Stomach (tissue), 9 donors: ENCODE results near the gene B4GALNT3. TPM values are rescaled to one million over a fixed set of nuclear protein-coding genes. Genes with fewer than 3 reads are reported as not detected.
"Not testable (repeated sequence)": the region's sequence is repeated elsewhere in the genome, so short reads cannot be mapped to it uniquely, and the experiment has no call there.

Experiments
- DNase-seq, 2 donors: peaks; one replicate each; pipeline versions ENCODE4 v3.0.0 to v3.0.0-alpha.2; 2013 to 2019
- H3K27ac ChIP-seq, 5 donors: fragments of 200-600 bp in 4 of 5; sonication (generic) in 4 of 5; one replicate each; pipeline ENCODE4 v1.5.1; 2013 to 2019; ENCODE audit warnings: mild to moderate bottlenecking in 1 of 5, moderate library complexity in 1 of 5
- H3K27me3 ChIP-seq, 3 donors: fragments of 200-600 bp; sonication (generic); one replicate each; pipeline ENCODE4 v1.5.1; 2017 to 2019; ENCODE audit warnings: mixed run types in 1 of 3
- H3K36me3 ChIP-seq, 4 donors: fragments of 200-600 bp; sonication (generic); 1 replicate in 3 of 4; 2 replicates in 1 of 4; pipeline ENCODE4 v1.5.1; 2016 to 2019
- H3K4me1 ChIP-seq, 4 donors: fragments of 200-600 bp; sonication (generic); one replicate each; pipeline ENCODE4 v1.5.1; 2016 to 2019
- H3K4me3 ChIP-seq, 4 donors: fragments of 200-600 bp; sonication (generic) in 3 of 4; one replicate each; pipeline ENCODE4 v1.5.1; 2016 to 2019; ENCODE audit warnings: mild to moderate bottlenecking in 1 of 4
- H3K9me3 ChIP-seq, 4 donors: fragments of 200-600 bp; sonication (generic); one replicate each; pipeline ENCODE4 v1.5.1; 2016 to 2019
- EP300 ChIP-seq: sonication (generic); formaldehyde crosslinking; IDR thresholded peaks from one replicate; pipeline ENCODE4 v1.6.1; 2017; ENCODE audit warnings: antibody characterized with exemption
- POLR2A ChIP-seq, 4 donors: fragments of 450-650 bp; IDR thresholded peaks; one replicate each; pipeline ENCODE4 v1.6.1; 2016; ENCODE audit warnings: antibody characterized with exemption in 4 of 4, control low read depth in 2 of 4, mild to moderate bottlenecking in 1 of 4, moderate library complexity in 1 of 4
- POLR2AphosphoS5 ChIP-seq, 3 donors: sonication (generic); formaldehyde crosslinking; IDR thresholded peaks; one replicate each; pipeline ENCODE4 v1.6.1; 2016; ENCODE audit warnings: antibody characterized with exemption in 3 of 3
- WGBS, 5 donors: extraction: QIAGEN DNeasy Blood & Tissue Kit in 3 of 5; methylation state at CpG; one replicate each; pipeline versions ENCODE4 v1.1.5 to v1.1.7; 2013 to 2018; 5-methylcytosine and 5-hydroxymethylcytosine counted together
- intact Hi-C: fragments of 100-400 bp; cut with DNase I; formaldehyde crosslinking; loops from one replicate; pipeline ENCODE4 v1.15.1; 2023; ENCODE audit warnings: low total_unique reads
- polyA plus RNA-seq, 3 donors: library from polyadenylated mRNA; stranded (reverse); fragments of 200-250 nt; gene quantifications; one replicate each; pipeline ENCODE4 v1.2.3, GENCODE V29; 2013
- total RNA-seq, 5 donors: library from RNA; depleted of rRNA; stranded (reverse); fragments of >200 nt; gene quantifications; one replicate each; pipeline versions ENCODE4 v1.1.0 to v1.2.3, GENCODE V29; 2014 to 2016
- TF ChIP-seq, protein P1 (sequence below), 7 experiments: fragments of 450-650 bp in 4 of 7; fragments of 200-600 bp in 3 of 7; sonication (generic) in 3 of 7; IDR thresholded peaks; one replicate each; pipeline ENCODE4 v1.5.1; 2016 to 2019; ENCODE audit warnings: antibody characterized with exemption in 7 of 7, control low read depth in 2 of 7, mild to moderate bottlenecking in 1 of 7
- donor health status: healthy with polysubstance abuse.
- donor health status: Bipolar disorder and iron deficiency.
- donor health status: healthy.

Gene B4GALNT3
- total and polyA plus RNA-seq, 8 donors = 20.8 to 332 (median 71.0) TPM

DNA sequence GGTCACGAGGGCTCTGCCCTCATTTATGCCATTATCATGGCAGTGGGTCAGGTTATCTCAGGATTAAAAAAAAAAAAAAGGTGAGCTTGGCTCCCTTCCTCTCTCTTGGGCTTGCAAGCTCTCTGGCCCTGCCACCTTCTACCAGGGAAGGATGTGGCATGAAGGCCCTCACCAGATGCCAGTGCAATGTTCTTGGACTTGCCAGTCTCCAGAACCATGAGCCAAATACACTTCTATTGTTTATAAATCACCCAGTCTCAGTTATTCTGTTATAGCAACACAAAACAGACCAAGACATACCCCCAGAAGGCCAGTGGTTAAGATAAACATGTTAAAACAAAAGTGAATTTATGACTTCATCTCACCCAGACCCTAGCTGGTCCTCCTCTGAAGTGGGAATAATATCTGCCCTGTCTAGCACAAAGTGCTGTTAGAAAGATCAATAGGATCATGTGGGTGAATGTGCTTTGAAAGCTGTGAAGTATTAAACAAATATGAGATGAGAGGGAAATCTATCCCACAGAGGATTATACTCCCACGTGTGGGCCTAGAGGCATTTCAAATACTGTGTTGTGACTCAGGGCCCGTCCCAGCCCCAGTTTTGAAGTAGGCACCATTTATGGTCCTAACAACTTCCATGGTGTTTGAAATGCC, 114.9 kb downstream of the B4GALNT3 start:
- H3K27ac ChIP-seq = peak overlapping the region in 4 of 5 donors; percentile 59 to 80 (median 64)
- no peaks in the 10 kb centered on the region for H3K36me3 ChIP-seq
- 64 to 82% (median 72%) methylated on average over 3 of the region's 3 CpGs for WGBS, 5 donors
- TF ChIP-seq POLR2AphosphoS5 (IDR thresholded peaks at IDR 0.05) (no peak), EP300 (no peak), POLR2A (IDR thresholded peaks at IDR 0.05) (no peak)
- TF ChIP-seq, protein P1, sequence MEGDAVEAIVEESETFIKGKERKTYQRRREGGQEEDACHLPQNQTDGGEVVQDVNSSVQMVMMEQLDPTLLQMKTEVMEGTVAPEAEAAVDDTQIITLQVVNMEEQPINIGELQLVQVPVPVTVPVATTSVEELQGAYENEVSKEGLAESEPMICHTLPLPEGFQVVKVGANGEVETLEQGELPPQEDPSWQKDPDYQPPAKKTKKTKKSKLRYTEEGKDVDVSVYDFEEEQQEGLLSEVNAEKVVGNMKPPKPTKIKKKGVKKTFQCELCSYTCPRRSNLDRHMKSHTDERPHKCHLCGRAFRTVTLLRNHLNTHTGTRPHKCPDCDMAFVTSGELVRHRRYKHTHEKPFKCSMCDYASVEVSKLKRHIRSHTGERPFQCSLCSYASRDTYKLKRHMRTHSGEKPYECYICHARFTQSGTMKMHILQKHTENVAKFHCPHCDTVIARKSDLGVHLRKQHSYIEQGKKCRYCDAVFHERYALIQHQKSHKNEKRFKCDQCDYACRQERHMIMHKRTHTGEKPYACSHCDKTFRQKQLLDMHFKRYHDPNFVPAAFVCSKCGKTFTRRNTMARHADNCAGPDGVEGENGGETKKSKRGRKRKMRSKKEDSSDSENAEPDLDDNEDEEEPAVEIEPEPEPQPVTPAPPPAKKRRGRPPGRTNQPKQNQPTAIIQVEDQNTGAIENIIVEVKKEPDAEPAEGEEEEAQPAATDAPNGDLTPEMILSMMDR (IDR thresholded peaks at IDR 0.05) = no peak
- intact Hi-C loops = loop anchor here (10.0 kb wide), 2 partner anchors 60 to 240 kb away; no protein-coding TSS in a partner anchor
- no peaks in the 10 kb centered on the region for H3K27me3 ChIP-seq
- peak in 1 of 2 donors; percentile 8 for DNase-seq
- H3K4me3 ChIP-seq = no peak overlapping the region
- H3K9me3 ChIP-seq = no peaks in the 10 kb centered on the region
- H3K4me1 ChIP-seq = peaks cover 23 to 69% (median 54%) of the 10 kb centered on the region in 4 donors

DNA sequence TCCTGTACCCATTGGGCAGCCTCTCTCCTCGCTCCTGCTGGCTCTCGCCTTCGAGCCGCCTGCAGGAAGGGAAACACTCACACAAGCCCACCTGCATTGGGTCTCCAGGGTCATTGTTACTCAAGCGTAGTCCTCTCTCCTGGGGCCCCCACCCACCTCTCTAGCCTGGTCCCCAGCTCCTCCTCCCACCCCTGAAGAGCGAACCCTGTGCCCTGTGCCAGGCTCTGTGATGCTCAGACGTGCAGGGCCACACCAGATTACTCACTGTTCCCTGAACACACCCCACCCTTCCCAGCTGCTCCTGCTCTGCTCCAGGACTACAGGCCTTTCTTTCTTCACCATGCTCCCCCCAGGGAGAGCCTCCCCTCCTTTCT, 115.4 kb downstream of the B4GALNT3 start:
- 88 to 92% (median 90%) methylated on average over 7 of the region's 7 CpGs for WGBS, 5 donors
- peak overlapping the region in 4 of 5 donors; percentile 59 to 80 (median 64) for H3K27ac ChIP-seq
- intact Hi-C loops = loop anchor here (10.0 kb wide), 2 partner anchors 60 to 240 kb away; no protein-coding TSS in a partner anchor
- no peak overlapping the region for H3K4me3 ChIP-seq
- no peak for TF ChIP-seq POLR2A (IDR thresholded peaks at IDR 0.05)
- TF ChIP-seq POLR2AphosphoS5 (IDR thresholded peaks at IDR 0.05) = no peak
- H3K9me3 ChIP-seq = no peaks in the 10 kb centered on the region
- DNase-seq = peak in 1 of 2 donors; percentile 26
- peaks cover 23 to 66% (median 49%) of the 10 kb centered on the region in 4 donors for H3K4me1 ChIP-seq
- no peaks in the 10 kb centered on the region for H3K36me3 ChIP-seq
- H3K27me3 ChIP-seq = no peaks in the 10 kb centered on the region

DNA sequence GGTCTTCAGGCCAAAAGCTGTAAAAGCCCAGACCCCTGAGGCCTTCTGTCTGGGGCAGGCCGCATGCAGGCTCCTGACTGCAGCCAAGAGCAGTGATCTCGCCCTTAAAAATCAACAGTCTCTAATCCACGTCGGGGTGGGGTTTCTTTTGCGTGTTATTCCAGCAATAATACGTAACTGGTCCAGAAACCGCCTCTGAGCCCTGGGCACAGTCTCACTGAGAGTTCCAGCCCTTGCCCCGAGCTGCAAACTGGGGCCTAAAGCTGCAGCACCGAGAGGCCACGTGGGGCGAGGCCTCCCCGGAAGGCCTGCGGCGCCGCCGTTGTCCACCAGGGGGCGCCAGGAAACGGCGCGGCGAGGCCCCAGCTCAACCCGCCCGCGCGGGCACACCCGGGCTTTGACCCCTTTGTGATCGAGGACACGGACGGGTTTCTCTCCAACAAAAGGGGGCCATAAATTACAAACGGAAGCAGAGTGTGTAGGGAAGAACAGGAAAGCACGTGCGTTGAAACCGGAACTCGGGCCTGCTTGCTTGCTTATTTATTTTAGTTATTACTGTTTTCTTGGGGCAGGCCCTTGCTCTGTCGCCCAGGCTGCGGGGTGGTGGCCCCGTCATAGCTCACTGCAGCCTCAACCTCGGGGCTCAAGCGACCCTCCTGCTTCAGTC, 116.3 kb downstream of the B4GALNT3 start:
- WGBS, 5 donors = 4 to 7% (median 5%) methylated on average over 37 to 39 of the region's 39 CpGs
- Histone ChIP-seq H3K27ac (peak overlapping the region; percentile 9 to 80 (median 61)), H3K36me3 (no peaks in the 10 kb centered on the region), H3K4me1 (peaks cover 18 to 56% (median 39%) of the 10 kb centered on the region in 4 donors), H3K27me3 (no peaks in the 10 kb centered on the region), H3K9me3 (no peaks in the 10 kb centered on the region), H3K4me3 (peak overlapping the region in 3 of 4 donors; percentile 3 to 14 (median 10))
- TF ChIP-seq POLR2AphosphoS5 (IDR thresholded peaks at IDR 0.05) (peak in 1 of 3 donors; percentile 73), POLR2A (IDR thresholded peaks at IDR 0.05) (no peak), EP300 (no peak)
- TF ChIP-seq, protein P1 (IDR thresholded peaks at IDR 0.05) = peak in 6 of 7 experiments; percentile 56 to 100 (median 98)
- peak; percentile 82 to 91 for DNase-seq
- intact Hi-C loops = loop anchor here (10.0 kb wide), 2 partner anchors 59 to 239 kb away; no protein-coding TSS in a partner anchor

DNA sequence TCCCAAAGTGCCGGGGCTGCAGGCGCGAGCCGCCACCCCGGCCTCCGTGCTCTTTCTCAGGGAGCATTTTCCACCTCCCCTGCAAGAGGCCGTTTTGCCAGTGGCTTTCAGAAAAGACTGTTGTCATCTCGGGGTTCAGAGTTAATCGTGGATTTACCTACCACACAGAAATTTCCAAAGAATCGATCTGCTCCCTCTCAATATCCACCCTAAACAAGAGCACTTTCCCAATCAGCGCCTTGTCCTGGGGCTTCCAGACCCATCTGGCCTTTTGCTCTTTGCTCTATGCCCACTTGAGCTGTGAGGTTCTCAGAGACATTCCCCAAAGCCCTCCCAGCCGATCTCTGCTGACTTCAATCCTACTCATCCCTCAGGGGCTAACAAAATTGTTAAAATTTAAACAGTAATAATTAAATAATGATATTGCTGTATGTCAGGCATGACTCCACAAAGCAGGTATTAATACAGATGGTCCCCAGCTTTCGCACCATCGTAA, 116.9 kb downstream of the B4GALNT3 start:
- no peaks in the 10 kb centered on the region for H3K9me3 ChIP-seq
- no peaks in the 10 kb centered on the region for H3K36me3 ChIP-seq
- peak overlapping the region; percentile 9 to 80 (median 61) for H3K27ac ChIP-seq
- peaks cover 12 to 50% (median 34%) of the 10 kb centered on the region in 4 donors for H3K4me1 ChIP-seq
- H3K27me3 ChIP-seq = no peaks in the 10 kb centered on the region
- DNase-seq = no peak
- intact Hi-C loops = loop anchor here (10.0 kb wide), 2 partner anchors 58 to 238 kb away; no protein-coding TSS in a partner anchor
- H3K4me3 ChIP-seq = peak overlapping the region in 2 of 4 donors; percentile 3 to 14
- no peak for TF ChIP-seq EP300
- no peak for TF ChIP-seq POLR2A (IDR thresholded peaks at IDR 0.05)
- TF ChIP-seq, protein P1 (IDR thresholded peaks at IDR 0.05) = no peak
- TF ChIP-seq POLR2AphosphoS5 (IDR thresholded peaks at IDR 0.05) = no peak
- 91 to 94% (median 91%) methylated on average over 14 of the region's 14 CpGs for WGBS, 5 donors

DNA sequence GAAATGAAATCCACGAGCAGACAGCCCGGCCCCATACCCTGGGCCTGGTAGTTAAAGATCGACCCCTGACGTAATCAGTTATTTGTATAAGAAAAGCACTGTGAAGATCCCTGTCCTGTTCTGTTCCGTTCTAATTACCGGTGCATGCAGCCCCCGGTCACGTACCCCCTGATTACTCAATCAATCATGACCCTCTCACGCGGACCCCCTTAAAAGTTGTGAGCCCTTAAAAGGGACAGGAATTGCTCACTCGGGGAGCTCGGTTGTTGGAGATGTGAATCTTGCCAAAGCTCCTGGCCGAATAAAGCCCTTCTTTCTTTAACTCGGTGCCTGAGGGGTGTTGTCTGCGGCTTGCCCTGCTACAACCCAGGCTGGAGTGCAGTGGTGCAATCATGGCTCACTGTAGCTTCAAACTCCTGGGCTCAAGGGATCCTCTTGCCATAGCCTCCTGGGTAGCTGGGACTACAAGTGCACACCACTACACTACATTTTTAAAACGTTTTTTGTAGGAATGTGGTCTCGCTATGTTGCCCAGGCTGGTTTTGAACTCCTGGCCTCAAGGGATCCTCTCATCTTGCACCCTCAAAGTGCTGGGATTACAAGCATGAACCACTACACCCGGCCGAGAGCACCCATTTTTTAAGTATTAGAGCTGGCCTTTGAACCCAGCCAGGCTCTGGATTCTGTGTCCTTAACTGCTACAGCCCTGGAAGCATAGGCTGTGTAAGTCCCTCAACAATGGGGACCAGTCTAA, 118.4 kb downstream of the B4GALNT3 start:
- not testable (repeated sequence) for H3K27ac ChIP-seq, H3K27me3 ChIP-seq, H3K4me3 ChIP-seq, DNase-seq, H3K36me3 ChIP-seq, H3K9me3 ChIP-seq
- peaks cover 4 to 40% (median 25%) of the 10 kb centered on the region in 4 donors for H3K4me1 ChIP-seq
- intact Hi-C loops = loop anchor here (10.0 kb wide), 2 partner anchors 57 to 237 kb away; no protein-coding TSS in a partner anchor
- WGBS, 5 donors = 84 to 87% (median 85%) methylated on average over 19 of the region's 19 CpGs
